ENCODE data around the gene IL32.
"Not testable (repeated sequence)": the region's sequence is repeated elsewhere in the genome, so short reads cannot be mapped to it uniquely, and the experiment has no call there.

Gene IL32

DNA sequence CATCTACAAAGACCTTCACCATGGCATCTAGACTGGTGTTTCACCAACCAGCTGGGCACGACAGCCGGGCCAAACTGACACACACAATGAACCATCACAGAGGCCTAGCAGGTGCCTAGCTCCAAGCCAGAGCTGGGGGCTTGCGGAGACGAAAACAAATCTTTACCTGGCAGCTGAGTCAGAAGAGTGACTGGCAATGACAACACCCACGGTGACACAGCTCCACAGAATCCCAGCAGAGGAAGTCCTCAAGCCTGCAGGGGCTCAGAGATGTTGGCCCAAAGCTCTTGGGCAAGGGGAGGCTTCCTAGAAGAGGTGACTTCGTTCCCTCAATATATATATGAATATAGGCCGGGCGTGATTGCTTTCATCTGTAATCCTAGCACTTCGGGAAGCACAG is 13.9 kb upstream of the IL32 start:
- no peak for DNase-seq (ENCODE audit: low read depth)

DNA sequence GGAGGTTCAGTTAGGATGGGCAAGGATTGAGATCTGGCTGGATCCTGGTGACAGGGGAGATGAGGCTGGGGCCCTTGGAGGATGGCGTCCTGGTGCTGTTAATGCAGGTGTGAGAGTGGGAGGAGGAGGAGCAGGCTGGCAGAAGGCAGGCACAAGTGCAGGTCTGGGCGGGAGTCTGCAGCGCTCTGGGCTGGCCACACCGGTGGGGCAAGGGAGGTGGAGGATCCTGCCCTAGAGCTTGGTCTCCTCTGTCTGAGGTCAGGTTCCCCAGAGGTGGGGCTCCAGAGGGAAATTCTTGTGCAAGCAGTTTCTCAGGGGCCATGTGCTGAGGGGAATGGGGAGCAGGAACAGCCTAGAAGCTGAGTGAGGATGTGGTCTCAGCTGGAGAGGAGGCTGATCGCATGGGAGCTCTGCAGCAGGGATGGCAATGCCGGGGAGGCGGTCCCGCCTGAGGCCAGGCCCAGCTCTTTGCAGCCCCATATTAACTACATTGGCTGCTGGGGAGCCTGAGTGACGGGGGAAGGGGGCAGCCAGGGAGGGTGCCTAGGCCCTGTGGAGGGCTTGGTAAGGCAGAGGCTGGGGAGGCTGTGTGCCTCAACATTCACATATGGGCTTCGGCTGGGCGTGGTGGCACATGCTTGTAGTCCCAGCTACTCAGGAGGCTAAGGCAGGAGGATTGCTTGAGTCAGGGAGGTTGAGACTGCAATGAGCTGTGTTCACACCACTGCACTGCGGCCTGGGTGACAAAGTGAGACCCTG is 12.7 kb upstream of the IL32 start:
- DNase-seq (ENCODE audit: low read depth): not testable (repeated sequence)

DNA sequence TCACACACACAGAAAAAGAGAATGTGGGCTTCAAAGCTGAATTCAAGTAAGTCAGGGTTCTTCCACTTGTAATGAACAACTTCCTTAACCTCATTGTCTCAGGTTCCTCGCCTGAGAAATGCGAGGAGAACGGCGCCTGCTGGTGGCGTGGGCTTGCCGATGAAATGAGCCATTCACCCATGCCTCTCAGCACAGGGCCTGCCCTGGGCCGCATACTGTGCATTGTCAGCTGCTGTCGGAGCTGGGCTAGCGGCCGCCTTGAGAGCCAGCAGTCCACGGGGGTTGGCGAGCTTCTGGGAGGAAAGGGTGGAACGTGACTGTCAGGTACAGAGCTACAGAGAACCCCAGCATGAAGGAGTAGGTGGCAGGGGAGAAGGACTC is 12.1 kb upstream of the IL32 start:
- not testable (repeated sequence) for DNase-seq (ENCODE audit: low read depth)

DNA sequence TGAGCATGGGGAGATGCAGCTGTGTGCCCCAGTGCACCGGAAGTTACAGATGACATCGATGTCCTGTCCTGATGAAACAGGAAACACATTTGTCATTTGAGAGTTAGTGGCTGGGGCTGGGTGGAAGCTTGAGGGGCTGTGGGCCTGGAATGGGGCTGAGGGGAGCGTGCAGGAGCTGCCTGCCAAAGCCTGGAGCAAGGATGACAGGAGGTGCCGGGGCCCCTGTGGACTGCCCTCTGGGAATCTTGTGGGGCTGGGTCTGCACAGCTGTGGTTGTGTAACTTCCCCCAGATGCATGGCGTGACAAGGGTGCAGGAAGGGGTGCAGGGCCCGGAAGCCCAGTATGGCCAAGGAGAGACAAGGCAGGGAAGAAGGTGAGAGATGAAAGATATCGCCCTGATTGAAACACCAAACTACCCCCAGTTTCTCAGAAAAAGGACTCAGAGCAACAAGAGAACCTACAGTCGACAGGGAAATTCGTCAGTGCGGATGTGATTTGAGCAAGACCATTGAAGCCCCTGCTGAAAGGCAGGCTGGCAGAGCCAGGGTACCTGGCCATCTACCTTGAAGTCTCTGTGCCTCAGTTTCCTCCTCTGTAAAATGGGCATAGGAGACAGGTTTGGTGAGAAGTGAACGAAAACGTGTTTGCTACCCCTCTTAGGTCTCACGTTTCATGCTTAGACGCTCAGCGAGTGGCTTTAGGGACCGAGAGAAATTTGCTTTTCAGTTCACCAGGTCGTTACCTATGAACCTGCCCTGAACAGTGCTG is 10.3 kb upstream of the IL32 start:
- DNase-seq (ENCODE audit: low read depth): no peak

DNA sequence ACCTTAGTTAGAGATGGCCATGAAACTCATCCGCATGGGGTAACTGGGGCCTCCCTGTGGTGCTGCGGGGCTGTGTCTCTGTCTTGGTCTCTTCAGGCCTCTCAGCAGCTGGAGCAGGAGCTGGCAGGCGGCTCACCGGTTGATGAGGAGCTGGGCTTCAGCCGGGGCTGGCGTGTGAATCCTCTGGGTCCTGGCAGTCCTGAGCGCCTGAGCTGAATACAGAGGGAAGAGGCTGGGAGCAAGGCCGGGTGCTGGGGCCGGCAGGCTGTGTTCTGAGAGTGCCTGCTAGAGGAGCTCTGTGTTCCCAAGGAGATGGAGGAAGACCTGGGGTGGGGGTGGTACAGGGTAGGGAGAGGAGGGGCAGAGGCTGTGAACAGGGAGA is 9.7 kb upstream of the IL32 start:
- DNase-seq (ENCODE audit: low read depth): not testable (repeated sequence)

DNA sequence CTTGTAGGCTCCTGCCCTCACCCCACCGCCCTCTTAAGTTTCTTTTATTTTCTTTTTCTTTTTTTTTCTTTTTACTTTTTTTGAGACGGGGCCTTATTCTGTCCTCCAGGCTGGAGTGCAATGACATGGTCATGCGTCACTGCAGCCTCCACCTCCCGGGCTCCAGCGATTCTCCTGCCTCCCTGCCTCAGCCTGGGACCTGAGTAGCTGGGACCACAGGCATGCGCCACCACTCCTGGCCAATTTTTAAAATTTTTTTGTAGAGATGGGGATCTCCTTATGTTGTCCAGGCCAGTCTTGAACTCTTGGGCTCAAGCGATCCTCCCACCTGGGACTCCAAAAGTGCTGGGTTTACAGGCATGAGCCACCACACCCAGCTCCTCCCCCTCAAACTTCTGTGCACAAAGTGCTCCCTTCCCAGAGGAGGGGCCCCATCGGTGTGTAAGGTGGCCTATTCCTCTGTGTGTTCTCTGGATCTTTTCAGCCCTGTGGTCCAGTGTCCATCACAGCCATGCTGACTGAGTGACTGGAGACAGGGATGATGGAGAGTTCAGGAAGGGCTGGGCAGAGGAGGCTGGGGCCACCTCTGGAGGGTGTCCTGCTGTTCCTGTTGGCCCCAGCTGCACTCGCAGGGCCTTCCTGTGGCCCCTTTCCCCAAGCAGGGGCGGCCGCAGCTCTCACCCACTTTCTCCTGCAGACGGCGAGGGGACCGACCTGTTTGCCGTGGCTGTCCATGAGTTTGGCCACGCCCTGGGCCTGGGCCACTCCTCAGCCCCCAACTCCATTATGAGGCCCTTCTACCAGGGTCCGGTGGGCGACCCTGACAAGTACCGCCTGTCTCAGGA is 8.9 kb upstream of the IL32 start:
- DNase-seq (ENCODE audit: low read depth): no peak

DNA sequence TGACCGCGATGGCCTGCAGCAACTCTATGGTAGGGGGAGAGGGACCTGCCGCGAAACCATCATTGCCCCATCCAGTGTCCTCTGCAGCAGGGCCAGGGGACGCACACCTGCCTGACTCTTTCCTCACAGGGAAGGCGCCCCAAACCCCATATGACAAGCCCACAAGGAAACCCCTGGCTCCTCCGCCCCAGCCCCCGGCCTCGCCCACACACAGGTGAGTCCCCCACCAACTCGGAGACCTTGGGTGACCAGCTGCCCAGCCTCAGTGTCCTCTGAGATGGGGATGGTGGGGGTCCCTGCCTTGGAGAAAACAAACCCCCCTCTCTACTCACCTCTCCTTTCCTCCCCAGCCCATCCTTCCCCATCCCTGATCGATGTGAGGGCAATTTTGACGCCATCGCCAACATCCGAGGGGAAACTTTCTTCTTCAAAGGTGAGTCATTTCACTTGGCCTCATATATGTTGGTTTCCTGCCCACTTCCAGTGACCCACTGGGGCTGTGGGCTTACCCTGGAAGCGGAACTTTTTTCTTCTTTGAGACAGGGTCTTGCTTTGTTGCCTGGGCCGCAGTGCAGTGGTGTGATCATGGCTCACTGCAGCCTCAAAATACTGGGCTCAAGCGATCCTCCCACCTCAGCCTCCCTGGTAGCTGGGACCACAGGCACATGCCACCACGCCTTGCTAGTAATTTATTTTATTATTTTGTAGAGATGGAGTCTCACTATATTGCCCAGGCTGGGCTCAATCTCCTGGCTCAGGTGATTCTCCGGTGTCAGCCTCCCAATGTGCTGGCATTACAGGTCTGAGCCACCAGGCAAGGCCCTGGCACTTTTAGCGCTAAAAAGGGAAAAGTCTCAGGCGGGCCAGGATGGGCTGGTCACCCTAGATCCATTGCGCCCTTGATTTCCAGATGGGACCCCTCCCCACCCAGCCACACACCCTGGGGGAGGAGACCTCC is 8.0 kb upstream of the IL32 start:
- DNase-seq (ENCODE audit: low read depth): no peak

DNA sequence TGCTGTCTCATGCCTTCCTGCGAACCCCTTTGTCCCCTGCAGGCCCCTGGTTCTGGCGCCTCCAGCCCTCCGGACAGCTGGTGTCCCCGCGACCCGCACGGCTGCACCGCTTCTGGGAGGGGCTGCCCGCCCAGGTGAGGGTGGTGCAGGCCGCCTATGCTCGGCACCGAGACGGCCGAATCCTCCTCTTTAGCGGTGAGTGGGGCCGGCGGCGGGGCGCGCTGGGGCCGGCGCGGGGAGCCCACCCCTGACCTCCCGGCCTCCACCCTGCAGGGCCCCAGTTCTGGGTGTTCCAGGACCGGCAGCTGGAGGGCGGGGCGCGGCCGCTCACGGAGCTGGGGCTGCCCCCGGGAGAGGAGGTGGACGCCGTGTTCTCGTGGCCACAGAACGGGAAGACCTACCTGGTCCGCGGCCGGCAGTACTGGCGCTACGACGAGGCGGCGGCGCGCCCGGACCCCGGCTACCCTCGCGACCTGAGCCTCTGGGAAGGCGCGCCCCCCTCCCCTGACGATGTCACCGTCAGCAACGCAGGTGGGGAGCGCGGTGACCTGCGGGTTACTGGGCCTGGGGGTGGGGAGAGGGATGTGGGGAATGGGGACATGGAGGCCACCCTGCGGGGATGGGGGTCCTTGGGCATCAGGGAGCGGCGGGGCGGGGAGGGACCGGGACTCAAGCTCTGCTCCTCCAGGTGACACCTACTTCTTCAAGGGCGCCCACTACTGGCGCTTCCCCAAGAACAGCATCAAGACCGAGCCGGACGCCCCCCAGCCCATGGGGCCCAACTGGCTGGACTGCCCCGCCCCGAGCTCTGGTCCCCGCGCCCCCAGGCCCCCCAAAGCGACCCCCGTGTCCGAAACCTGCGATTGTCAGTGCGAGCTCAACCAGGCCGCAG is 7.1 kb upstream of the IL32 start:
- DNase-seq (ENCODE audit: low read depth): no peak

DNA sequence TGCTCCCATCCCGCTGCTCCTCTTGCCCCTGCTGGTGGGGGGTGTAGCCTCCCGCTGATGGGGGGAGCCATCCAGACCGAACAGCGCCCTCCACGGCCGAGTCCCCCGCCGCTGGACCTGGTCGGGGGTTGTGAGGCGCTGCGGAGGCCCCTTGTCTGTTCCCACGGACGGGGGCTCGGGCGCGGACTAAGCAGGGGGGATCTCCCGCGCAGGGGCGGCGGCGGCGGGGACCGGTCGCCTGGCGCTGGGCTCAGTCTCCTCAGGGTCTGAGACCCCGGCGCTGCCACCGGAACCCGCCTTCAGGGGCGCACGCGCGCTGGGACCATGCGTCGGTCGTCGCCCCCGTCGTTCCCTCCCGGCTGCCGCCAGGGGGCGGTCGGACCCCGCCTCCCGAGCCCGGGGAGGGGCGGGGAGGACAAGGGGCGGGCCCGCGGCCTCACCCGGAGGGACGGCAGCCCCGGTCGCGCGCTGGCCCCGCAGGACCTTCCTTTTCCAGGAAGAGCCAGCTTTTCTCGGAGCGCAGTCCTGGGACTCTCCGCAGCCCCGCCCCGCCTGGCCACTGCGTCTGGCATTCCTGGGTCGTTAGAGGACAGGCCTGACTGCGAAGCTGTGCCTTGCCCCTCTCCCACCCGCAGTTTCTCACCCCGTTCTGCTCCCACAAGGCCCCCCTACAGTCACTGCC is 6.3 kb upstream of the IL32 start:
- peak; percentile 71 for DNase-seq (ENCODE audit: low read depth)

DNA sequence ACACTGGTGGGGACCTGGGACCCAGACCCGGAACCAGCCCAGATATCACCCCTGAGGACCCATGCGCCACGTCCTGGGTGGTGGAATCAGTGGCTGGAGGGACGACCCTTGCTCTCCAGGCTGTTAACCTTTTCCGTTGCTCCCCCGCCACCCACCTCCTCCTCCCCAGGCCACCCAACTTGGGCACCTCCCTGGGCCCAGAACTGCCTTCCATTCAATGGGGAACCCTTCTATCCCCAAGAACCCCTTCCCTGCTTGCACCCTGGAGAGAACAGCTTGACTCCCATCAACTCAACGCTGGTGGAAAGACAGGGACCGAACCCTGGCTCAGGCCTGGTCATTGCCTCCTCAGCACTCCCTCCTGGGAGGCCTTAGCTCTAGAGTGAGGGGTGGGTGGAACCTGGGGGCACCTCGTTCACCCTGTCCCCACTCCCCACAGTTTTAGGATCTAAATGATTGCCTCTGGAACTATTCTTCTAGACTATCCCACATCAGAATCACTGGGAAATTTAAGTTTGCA is 5.7 kb upstream of the IL32 start:
- no peak for DNase-seq (ENCODE audit: low read depth)

DNA sequence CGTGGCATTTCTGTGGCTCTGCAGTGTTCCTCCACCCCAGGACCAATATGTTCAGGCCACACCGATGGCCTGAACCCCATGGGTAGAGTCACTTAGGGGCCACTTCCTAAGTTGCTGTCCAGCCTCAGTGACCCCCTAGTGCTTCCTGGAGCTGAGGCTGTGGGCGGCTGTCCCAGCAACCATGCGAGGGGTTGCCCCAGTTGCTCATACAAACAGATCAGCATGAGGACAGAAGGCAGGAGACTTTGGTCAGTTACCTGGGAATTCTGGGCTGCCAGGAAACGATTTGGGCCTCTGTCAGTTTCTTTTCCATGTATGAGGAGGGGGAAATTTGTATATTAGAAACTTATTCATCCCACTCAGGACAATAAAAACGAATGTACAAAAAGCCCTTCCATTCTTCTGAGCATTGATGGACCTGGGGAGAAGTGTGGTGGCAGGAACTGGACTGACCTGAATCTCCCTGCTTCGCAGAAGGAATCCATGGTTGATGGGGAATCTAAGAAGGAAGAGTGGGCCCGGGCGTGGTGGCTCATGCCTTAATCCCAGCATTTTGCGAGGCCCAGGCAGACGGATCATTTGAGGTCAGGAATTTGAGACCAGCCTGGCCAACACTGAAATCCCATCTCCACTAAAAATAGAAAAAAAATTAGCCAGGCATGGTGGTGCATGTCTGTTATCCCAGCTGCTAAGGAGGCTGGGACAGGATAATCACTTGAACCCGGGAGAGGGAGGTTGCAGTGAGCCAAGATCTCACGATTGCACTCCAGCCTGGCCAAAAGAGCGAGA is 4.9 kb upstream of the IL32 start:
- DNase-seq (ENCODE audit: low read depth): no peak

DNA sequence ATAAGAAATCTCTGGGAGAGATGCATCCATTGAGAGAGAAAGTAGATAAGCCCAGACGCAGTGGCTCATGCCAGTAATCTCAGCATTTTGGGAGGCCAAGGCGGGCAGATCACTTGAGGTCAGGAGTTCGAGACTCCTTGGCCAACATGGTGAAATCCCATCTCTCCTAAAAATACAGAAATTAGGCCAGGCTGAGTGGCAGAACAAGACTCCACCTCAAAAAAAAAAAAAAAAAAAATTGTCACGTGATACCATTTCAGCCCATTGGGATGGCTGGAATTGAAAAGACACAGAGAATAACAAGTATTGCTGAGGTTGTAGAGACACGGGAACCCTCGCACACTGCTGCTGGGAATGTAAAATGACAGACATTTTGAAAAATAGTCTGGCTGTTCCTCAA is 2.9 kb upstream of the IL32 start:
- DNase-seq (ENCODE audit: low read depth): no peak

DNA sequence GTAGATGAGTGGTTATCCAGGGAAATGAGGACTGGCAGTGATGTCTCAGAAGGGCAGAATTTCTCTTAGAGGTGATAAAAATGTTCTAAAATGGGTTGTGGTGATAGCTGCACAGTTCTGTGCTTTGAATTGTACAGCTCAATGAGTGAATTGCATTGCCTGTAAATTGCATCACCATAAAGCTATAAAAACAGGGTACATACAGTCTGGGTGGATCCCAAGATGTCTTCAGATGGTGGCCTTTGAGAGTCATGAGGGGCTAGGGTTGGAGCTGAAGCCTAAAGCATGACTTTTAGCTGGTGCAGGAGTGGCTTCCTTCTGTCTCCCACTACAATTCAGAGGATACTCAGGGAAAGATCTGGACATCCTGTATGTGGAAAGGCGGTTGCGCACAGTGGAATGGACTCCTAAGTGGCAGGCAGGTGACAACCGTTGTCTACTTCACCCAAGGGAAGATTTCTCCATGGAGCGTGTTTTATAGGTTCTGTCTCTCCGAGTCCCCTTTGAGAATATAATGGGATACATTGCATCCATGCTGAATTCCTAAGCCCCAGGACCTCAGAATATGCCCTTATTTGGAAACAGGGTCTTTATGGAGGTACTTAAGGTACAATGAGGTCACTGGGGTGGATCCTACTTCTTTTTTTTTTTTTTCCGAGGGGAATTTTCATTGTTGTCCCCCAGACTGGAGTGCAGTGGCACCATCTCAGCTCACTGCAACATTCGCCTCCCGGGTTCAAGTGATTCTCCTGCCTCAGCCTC is 1.6 kb upstream of the IL32 start:
- DNase-seq (ENCODE audit: low read depth): no peak

DNA sequence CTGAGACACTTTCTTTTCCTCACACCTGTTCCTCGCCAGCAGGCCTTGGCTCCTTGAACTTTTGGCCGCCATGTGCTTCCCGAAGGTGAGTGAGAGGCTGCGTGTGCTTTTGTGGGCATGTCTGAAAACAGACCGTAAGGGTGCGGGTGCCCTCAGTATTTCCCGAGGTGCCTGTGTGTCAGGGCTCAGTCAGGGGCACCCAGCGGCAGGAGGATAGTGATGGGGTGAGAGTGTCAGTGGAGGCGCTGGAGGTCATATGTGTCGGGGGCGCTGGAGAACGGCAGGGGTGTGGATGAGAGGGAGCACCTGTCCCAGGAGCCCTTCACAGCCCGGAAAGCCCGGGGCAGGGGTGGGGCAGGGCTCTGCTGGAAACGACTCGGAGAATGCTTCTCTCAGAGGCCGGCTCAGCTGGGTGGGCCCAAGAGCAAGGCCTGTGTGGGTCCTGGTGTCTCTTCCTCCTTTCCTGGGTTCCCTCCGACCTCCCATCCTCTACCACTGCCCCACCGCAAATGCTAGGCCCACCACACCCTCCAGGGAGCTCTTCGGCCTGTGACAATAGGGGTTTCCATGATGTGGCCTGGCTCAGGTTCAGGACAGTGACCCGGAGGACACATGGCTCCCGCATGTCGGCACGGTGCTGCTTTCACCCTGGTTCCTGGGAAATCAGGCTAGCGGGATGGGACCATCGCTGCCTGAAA is 451 bp downstream of the IL32 start:
- DNase-seq (ENCODE audit: low read depth): no peak

DNA sequence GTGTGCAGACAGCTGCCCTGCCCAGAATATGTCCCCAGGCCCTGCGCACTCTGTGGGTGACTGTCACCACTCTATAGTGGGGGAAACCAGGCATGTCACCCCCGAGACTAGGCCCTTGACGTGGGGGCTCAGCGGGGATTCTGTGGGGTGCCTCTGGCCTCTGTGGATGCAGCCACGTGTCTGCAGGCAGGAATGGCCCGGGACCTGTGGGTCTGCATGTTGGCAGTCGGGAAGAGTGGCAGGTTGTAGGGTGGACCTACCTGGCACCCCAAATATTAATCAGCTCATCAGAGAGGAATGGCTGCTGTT is 954 bp downstream of the IL32 start:
- no peak for DNase-seq (ENCODE audit: low read depth)

DNA sequence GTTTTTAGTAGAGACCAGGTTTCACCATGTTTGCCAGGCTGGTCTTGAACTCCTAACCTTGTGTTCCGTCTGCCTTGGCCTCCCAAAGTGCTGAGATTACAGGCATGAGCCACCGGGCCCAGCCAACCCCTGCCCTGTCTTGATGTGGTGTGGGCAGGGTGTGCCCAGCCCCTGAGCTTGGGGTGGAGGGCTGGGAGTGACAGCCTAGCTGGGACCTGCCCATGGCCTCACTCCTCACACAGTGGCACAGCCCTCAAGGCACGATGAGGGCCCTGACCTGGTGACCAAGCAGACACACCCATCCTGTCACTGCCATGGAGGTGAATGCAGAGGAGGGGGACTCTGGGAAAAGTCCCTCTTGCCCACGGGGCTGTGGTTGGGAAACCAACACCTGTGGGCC is 3.0 kb downstream of the IL32 start:
- DNase-seq (ENCODE audit: low read depth): no peak

DNA sequence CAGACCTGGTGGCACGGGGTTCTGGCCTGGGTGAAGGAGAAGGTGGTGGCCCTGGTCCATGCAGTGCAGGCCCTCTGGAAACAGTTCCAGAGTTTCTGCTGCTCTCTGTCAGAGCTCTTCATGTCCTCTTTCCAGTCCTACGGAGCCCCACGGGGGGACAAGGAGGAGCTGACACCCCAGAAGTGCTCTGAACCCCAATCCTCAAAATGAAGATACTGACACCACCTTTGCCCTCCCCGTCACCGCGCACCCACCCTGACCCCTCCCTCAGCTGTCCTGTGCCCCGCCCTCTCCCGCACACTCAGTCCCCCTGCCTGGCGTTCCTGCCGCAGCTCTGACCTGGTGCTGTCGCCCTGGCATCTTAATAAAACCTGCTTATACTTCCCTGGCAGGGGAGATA is 3.7 kb downstream of the IL32 start:
- not testable (repeated sequence) for DNase-seq (ENCODE audit: low read depth)

DNA sequence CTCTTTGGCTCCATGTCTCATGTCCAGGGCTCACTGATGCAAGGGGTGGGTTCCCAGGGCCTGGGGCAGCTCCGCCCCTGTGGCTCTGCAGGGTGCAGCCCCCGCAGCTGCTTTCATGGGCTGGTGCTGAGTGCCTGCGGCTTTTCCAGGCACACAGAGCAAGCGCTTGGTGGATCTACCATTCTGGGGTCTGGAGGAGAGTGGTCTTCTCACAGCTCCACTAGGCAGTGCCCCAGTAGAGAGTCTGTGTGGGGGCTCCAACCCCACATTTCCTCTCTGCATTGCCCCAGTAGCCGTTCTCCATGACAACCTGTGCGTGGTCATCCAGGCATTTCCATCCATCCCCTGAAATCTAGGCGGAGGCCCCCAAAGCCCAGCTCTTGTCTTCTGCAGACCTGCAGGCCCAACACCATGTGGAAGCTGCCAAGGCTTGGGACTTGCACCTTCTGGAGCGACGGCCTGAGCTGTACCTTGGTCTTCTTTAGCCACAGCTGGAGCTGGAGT is 5.2 kb downstream of the IL32 start:
- DNase-seq (ENCODE audit: low read depth): no peak
